ENCODE results near the gene SSX7.
"Not testable (repeated sequence)": the region's sequence is repeated elsewhere in the genome, so short reads cannot be mapped to it uniquely, and the experiment has no call there.

Gene SSX7

GRCh38 chrX:52654800-52655199 lies at the start of gene SSX7:
Gene SSX7, minus strand, starts transcription at chrX:52654900. Its CDS starts 1,428 bp downstream, at chrX:52653472.
- not testable (repeated sequence) for DNase-seq (ENCODE audit: low read depth)

GRCh38 chrX:52692034-52692433 lies 37.3 kb upstream of the SSX7 start:
- DNase-seq (ENCODE audit: low read depth); H3K4me3 ChIP-seq (ENCODE audit: control insufficient read depth, low read depth, low read length): not testable (repeated sequence)

More at GRCh38 chrX:52654800-52655199, at the start of gene SSX7:
- H3K4me3 ChIP-seq (ENCODE audit: control insufficient read depth, low read depth, low read length), result not testable (repeated sequence)

GRCh38 chrX:52662218-52662617 lies 7.5 kb upstream of the SSX7 start:
- not testable (repeated sequence) for DNase-seq (ENCODE audit: low read depth); H3K4me3 ChIP-seq (ENCODE audit: control insufficient read depth, low read depth, low read length)

- not testable (repeated sequence) for H3K4me3 ChIP-seq (ENCODE audit: control insufficient read depth, low read depth, low read length); DNase-seq (ENCODE audit: low read depth)
Measured at GRCh38 chrX:52655475-52655874, 775 bp upstream of the SSX7 start.

GRCh38 chrX:52650676-52651075 lies 4.0 kb downstream of the SSX7 start:
- not testable (repeated sequence) for DNase-seq (ENCODE audit: low read depth); H3K4me3 ChIP-seq (ENCODE audit: control insufficient read depth, low read depth, low read length)

- H3K4me3 ChIP-seq (ENCODE audit: control insufficient read depth, low read depth, low read length); DNase-seq (ENCODE audit: low read depth): not testable (repeated sequence)
Measured at GRCh38 chrX:52648956-52649355, 5.7 kb downstream of the SSX7 start.

GRCh38 chrX:52628483-52628882 lies 26.2 kb downstream of the SSX7 start:
- H3K4me3 ChIP-seq (ENCODE audit: control insufficient read depth, low read depth, low read length); DNase-seq (ENCODE audit: low read depth): not testable (repeated sequence)

GRCh38 chrX:52620661-52621060 lies 34.0 kb downstream of the SSX7 start:
- DNase-seq (ENCODE audit: low read depth), result not testable (repeated sequence)

GRCh38 chrX:52608961-52609360 lies 45.7 kb downstream of the SSX7 start:
- no peak overlapping the region for H3K4me3 ChIP-seq (ENCODE audit: control insufficient read depth, low read depth, low read length)
- no peak for TF ChIP-seq CTCF (conservative IDR thresholded peaks at IDR 0.05; ENCODE audit: control insufficient read depth, insufficient read depth, low read depth, low read length)
- DNase-seq (ENCODE audit: low read depth), result no peak

More at GRCh38 chrX:52620661-52621060, 34.0 kb downstream of the SSX7 start:
- not testable (repeated sequence) for H3K4me3 ChIP-seq (ENCODE audit: control insufficient read depth, low read depth, low read length)

GRCh38 chrX:52603151-52603550 lies 51.5 kb downstream of the SSX7 start:
- DNase-seq (ENCODE audit: low read depth); H3K4me3 ChIP-seq (ENCODE audit: control insufficient read depth, low read depth, low read length): not testable (repeated sequence)

- no peak for TF ChIP-seq CTCF (conservative IDR thresholded peaks at IDR 0.05; ENCODE audit: control insufficient read depth, insufficient read depth, low read depth, low read length)
- no peak for DNase-seq (ENCODE audit: low read depth)
- H3K4me3 ChIP-seq (ENCODE audit: control insufficient read depth, low read depth, low read length), result no peak overlapping the region
Measured at GRCh38 chrX:52598886-52599285, 55.8 kb downstream of the SSX7 start.

- no peak for DNase-seq (ENCODE audit: low read depth)
- TF ChIP-seq CTCF (conservative IDR thresholded peaks at IDR 0.05; ENCODE audit: control insufficient read depth, insufficient read depth, low read depth, low read length), result no peak
Measured at GRCh38 chrX:52594658-52595057, 60.0 kb downstream of the SSX7 start.

More at GRCh38 chrX:52594658-52595057, 60.0 kb downstream of the SSX7 start:
- H3K4me3 ChIP-seq (ENCODE audit: control insufficient read depth, low read depth, low read length), result no peak overlapping the region

Data from fibroblast of mammary gland (primary cell).